Esophagus muscularis mucosa (tissue), 4 donors: ENCODE measurements around the gene B9D1.

Source experiments
- CTCF ChIP-seq, 3 experiments: fragments of 200-600 bp in 2 of 3; fragments of 450-650 bp in 1 of 3; sonication (generic) in 2 of 3; IDR thresholded peaks; one replicate each; pipeline ENCODE4 v1.5.1; 2017 to 2019; ENCODE audit warnings: antibody characterized with exemption in 3 of 3, mild to moderate bottlenecking in 2 of 3, moderate library complexity in 1 of 3
- EP300 ChIP-seq: sonication (generic); formaldehyde crosslinking; IDR thresholded peaks from one replicate; pipeline ENCODE4 v1.6.1; 2017; ENCODE audit warnings: antibody characterized with exemption
- POLR2A ChIP-seq: fragments of 450-650 bp; IDR thresholded peaks from one replicate; pipeline ENCODE4 v1.6.1; 2017; ENCODE audit warnings: antibody characterized with exemption, moderate library complexity, mild to moderate bottlenecking, low read depth
- POLR2AphosphoS5 ChIP-seq, 2 donors: sonication (generic); formaldehyde crosslinking; IDR thresholded peaks; one replicate each; pipeline ENCODE4 v1.6.1; 2017; ENCODE audit warnings: antibody characterized with exemption in 2 of 2

DNA sequence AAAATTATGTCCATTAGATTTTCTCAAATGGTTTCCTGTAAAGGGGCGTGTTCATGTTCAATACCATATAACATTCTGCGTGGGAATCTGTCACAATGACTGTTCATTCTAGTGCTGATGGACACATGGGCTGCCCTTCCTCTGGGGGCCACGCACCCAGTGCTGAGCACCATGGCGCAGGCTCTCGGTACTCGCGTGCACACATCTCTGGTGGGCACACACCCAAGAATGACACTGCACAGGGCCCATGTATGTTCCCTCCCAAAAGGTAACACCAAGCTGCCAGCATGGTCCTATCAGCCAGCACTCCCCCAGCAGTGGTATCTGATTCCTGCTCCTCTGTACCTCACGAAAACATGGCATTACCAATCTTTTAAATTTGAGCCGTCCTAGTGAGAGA lies 13.7 kb downstream of the B9D1 start:
- TF ChIP-seq CTCF (IDR thresholded peaks at IDR 0.05) (no peak), EP300 (no peak), POLR2AphosphoS5 (IDR thresholded peaks at IDR 0.05) (no peak), POLR2A (no peak)
